GM12872 (cell line): Measurements from ENCODE around the gene RRP9.
A peak's percentile ranks its signal among the peaks of the same experiment; 100 is the strongest.

ENCODE experiments used
- TF ChIP-seq, protein P1 (sequence below): IDR thresholded peaks from 3 replicates; pipeline ENCODE4 v1.5.1; 2011; ENCODE audit warnings: low read depth, mild to moderate bottlenecking, low read length, moderate library complexity; ENCODE audit not compliant: insufficient read depth

The RRP9 gene

DNA sequence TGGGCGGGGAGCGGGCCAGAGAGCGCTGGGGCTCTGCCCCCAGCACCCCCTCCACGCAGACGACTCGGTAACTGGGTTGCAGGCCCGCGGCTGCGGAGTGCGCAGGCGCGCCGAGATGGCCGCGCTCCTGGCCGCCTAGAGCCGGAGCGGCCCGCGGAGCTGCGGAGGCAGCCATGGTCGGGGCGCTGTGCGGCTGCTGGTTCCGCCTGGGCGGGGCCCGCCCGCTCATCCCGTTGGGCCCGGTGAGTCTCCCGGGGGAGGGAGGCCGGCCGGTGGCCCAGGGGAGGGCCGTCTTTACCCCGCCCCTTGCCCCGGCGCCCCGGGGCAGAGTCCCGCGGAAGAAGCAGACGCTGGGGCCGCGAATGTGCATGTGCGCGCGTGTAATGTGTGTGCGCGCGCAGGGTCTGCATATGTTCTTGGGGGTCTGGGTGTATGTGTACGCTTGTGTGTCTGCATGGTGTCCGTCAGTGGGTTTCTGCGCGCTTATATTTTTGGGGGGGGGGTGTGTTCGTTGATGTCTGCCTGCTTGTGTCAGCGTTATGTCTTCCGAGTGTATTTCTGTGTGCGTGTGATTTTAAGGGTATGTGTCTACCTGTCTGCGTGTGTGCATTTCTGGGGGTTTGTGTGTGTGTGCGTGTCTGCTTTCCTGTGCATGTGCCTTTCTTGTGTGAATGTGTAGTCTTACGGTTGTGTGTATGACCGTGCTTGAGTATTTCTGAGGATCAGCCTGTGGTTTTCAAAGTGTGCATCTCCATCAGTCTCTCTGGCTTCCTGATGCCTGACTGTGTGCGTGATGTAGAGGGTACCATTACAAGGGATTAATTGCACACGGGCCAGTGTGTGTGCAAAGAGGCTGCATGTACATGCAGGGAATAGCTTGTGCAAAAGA is 33.5 kb upstream of the RRP9 start, which contains the start of gene ABHD14A:
Gene ABHD14A (plus strand): TSS at position 102 of the 889 bp plus-strand sequence. CDS start 72 bp downstream, at position 174.
- TF ChIP-seq, protein P1, sequence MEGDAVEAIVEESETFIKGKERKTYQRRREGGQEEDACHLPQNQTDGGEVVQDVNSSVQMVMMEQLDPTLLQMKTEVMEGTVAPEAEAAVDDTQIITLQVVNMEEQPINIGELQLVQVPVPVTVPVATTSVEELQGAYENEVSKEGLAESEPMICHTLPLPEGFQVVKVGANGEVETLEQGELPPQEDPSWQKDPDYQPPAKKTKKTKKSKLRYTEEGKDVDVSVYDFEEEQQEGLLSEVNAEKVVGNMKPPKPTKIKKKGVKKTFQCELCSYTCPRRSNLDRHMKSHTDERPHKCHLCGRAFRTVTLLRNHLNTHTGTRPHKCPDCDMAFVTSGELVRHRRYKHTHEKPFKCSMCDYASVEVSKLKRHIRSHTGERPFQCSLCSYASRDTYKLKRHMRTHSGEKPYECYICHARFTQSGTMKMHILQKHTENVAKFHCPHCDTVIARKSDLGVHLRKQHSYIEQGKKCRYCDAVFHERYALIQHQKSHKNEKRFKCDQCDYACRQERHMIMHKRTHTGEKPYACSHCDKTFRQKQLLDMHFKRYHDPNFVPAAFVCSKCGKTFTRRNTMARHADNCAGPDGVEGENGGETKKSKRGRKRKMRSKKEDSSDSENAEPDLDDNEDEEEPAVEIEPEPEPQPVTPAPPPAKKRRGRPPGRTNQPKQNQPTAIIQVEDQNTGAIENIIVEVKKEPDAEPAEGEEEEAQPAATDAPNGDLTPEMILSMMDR, result no peak

DNA sequence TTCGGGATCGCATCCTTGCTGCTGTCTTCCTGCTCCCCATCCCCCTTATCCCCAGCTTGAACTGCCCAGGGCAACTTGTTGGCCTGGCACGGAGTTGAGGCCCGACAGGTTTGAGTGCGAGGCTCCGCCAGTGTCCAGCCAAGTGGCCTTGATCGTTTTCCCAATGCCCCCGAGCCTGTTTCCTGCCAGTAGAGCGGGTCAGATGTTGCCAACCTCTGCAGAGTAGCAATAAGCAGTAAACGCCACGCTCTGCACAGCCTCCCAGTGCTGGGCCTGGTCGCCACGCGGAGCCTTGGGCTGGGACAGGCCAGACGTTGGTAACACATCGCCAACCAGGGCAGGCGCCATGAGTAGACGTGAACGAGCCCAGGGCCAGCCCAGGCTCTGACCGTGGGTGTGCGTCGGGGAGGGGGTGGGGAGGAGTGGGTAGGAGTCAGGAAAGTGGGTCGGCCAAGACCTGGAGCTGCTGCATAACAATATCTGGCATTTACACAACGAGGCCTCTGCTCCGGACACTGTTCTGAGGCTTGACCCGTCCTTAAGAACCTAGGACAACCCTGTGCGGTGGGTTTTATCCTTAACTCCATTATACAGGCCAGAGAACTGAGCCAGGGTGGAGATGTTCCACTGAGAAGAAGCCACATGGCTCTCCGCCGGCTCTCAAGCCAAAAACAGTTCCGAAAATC is 32.7 kb upstream of the RRP9 start:
- TF ChIP-seq, protein P1, result 0 out of 3 replicates have a peak, but pooled peaks have one; percentile 5

DNA sequence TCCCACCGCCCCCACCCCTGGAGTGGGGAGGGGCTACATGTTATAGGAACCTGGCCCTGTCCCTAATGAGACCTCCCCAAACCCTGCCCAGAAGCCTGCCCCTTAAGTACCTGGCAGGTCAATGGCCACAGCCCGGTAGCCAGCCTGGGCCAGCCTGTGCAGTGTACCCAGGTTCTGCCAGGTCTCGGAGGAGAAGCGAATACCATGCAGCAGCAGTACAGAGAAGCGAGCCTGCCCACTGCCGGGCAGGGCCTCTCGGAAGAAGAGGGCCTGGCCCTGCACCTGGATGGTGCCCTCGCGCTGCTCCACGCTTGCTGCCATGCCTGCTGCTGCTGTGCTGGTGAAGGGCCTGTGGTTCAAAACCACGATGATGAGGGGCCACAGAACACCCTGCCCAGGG is 29.6 kb upstream of the RRP9 start:
- TF ChIP-seq, protein P1, result no peak

DNA sequence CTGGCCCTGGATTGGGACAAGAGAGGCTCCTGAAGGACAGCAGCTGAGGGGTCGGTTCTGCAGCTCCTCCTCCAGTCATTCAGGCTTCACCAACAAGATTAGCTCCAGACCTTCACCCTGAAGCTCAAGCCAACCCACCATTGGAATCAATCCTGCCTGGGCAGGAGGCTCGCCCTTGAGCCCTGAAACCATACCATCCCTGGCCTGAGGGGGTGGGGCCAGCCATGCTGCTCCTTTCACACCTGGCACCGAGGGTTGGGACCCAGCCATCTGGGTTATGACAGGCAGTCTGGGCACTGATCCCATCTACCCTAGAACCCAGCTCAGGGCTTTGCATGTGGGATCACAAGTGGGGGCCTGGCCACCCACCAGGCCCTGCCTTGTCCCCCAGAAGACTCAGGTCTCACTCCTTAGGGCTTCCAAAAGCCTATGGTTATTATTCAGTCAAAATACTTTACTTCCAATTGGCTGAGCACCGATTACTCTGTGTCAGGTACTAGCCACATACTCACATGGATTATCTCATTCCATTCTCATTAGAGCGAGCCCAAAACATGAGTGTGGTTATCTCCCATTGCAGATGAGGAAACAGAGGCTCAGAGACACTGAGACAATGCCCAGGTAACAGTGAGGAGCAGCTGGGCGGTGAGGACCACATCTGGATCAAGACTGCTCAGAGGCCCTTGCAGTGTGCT is 29.0 kb upstream of the RRP9 start:
- TF ChIP-seq, protein P1, result no peak

DNA sequence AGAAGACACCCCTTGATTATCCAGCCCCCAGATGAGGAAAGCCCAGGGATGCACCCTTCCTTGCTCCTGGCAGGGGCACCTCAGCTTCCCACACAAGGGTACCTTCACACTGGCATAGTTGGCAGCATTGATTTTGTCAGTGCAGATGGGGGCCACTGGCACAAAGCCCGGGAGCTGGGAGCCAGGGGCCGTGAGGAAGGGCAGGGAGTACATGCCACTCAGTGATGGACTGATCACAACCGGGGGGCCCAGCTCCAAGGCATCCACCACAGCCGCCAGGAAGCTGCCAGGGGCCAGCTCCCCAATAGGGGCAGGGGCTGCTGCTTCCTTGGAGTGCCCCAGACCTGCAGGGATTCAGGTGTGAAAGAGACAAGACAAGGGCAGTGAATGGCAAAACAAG is 28.1 kb upstream of the RRP9 start:
- TF ChIP-seq, protein P1, result no peak

DNA sequence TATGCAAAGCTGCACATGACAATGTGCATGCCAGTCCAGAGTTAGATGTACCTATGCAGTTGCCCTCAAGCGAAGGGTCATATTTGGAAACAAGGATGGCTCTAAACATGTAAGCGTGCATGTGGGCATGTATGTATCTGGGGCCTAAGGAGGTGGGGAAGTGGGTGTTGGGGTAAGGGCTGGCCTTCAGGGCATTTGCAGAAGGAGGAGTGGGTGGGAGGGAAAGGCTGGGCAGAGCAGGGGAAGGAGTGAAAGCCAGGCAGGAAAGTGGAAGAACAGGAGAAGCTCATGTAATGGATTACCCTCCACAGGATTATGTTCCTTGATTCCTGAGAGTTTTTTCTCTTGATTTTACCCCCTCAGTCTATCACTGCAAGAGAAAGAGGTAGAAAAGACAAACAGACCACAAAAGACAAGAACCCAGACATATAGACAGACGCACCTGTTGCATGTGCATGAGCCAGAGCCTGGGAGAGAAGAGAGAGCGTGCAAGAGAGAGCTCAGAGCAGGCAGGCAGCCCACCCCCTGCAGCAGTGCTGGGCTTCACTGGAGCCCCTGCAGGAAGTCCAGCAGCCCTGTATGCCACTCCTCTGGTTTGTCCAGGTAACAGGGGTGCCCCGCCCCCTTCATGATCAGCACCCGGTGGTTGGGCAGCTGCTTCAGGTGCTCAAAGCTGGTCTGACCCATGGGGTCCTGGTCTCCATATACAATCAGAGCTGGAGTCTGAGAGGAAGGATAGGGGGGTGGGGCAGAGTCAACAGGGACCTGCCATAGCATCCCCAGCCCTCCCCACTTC is 27.4 kb upstream of the RRP9 start:
- TF ChIP-seq, protein P1, result no peak
